ENCODE results near the gene ZNF766. TPM values are rescaled to one million over a fixed set of nuclear protein-coding genes. Genes with fewer than 3 reads are reported as not detected.

ZNF766 gene
- total and polyA plus RNA-seq, 9 of the 15 experiments (the other 6 are each of a cell fraction or from before 2014, with no cell fraction given): 6.7 to 23.0 (median 11.2) TPM

- TF ChIP-seq ETS1 (conservative IDR thresholded peaks at IDR 0.05; ENCODE audit: control insufficient read depth, low read depth, low read length): peak; percentile 54; the same call in 1 of the 2 replicates
- TF ChIP-seq ZNF134 (CRISPR knock-in tag; conservative IDR thresholded peaks at IDR 0.05): no peak
- no peak for TF ChIP-seq CTBP1 (IDR thresholded peaks at IDR 0.05; ENCODE audit: borderline replicate concordance)
- TF ChIP-seq BRF1 (IDR thresholded peaks at IDR 0.05; ENCODE audit: borderline replicate concordance, extremely low read depth, insufficient read length): no peak
- TF ChIP-seq SP1 (CRISPR knock-in tag; IDR thresholded peaks at IDR 0.05): peak; percentile 45; the same call in 1 of the 2 replicates
- no peak for TF ChIP-seq PCBP1 (IDR thresholded peaks at IDR 0.05; ENCODE audit: low read depth, low read length, poor library complexity, severe bottlenecking)
- peak; percentile 80 for TF ChIP-seq GABPA (tag; conservative IDR thresholded peaks at IDR 0.05; ENCODE audit: low read depth)
- peak; percentile 75 for TF ChIP-seq KDM5B (IDR thresholded peaks at IDR 0.05; ENCODE audit: insufficient replicate concordance, low read depth, low read length)
- no peak for TF ChIP-seq TRIM28 (IDR thresholded peaks at IDR 0.05)
- no peak for TF ChIP-seq ZNF3 (CRISPR knock-in tag; IDR thresholded peaks at IDR 0.05)
- TF ChIP-seq ETV5 (CRISPR knock-in tag; IDR thresholded peaks at IDR 0.05; ENCODE audit: low read depth): peak; percentile 67; the same call in 1 of the 2 replicates
- TF ChIP-seq ZNF511 (CRISPR knock-in tag; IDR thresholded peaks at IDR 0.05): 0 out of 2 replicates have a peak, but pooled peaks have one; percentile 20
- TF ChIP-seq POLR2AphosphoS5 (IDR thresholded peaks at IDR 0.05; ENCODE audit: control insufficient read depth, insufficient read depth, low read depth, low read length): peak; percentile 18; the same call in 1 of the 2 replicates
- no peak for TF ChIP-seq FOXJ2 (tag; IDR thresholded peaks at IDR 0.05)
- TF ChIP-seq SMARCE1 (IDR thresholded peaks at IDR 0.05): 0 out of 2 replicates have a peak, but pooled peaks have one; percentile 26
- TF ChIP-seq ZFX (CRISPR knock-in tag; IDR thresholded peaks at IDR 0.05): peak; percentile 48; the same call in 1 of the 2 replicates
- TF ChIP-seq ZNF507 (tag; conservative IDR thresholded peaks at IDR 0.05): no peak
- no peak for TF ChIP-seq DNMT1 (IDR thresholded peaks at IDR 0.05)
- TF ChIP-seq EP400 (IDR thresholded peaks at IDR 0.05): peak; percentile 88
- TF ChIP-seq ZNF395 (CRISPR knock-in tag; IDR thresholded peaks at IDR 0.05): no peak
Observed at GRCh38 chr19:52296773-52297600, 27.6 kb downstream of the ZNF766 start, which contains the start of gene ZNF480 (continued).
